ENCODE measurements around the gene PTPN11.

The PTPN11 gene

GRCh38 chr12:112543751-112544150 is 125.0 kb downstream of the PTPN11 start:
- CTCF ChIA-PET = no interaction called here
- Mint-ChIP-seq H3K27ac (no peak overlapping the region), H3K27me3 (peaks cover 28% of the 10 kb centered on the region), H3K4me3 (no peak overlapping the region), H3K36me3 (no peaks in the 10 kb centered on the region), H3K4me1 (no peaks in the 10 kb centered on the region), H3K9me3 (no peaks in the 10 kb centered on the region)
- DNase-seq = no peak

DNA sequence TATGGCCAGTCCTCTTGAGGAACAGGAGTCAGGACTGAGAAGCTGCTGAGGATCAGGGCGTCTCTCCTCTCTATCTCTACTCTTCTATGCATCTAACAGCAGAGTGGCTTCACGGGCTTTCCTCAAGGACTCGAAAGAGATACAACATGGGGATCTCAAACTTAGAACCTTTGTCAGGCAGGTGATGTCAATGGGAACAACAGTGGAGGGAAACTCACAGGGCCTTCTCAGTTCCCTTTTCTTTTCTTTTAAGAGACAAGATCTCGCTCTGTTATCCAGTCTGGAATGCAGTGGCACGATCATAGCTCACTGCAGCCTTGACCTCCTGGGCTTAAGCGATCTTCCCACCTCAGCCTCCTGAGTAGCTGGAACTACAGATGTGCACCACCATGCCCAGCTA is 127.6 kb downstream of the PTPN11 start:
- H3K36me3 Mint-ChIP-seq = no peaks in the 10 kb centered on the region
- H3K9me3 Mint-ChIP-seq = no peaks in the 10 kb centered on the region
- CTCF ChIA-PET = no interaction called here
- H3K4me3 Mint-ChIP-seq = no peak overlapping the region
- peaks cover 18% of the 10 kb centered on the region for H3K27me3 Mint-ChIP-seq
- H3K27ac Mint-ChIP-seq = no peak overlapping the region
- no peaks in the 10 kb centered on the region for H3K4me1 Mint-ChIP-seq
- no peak for DNase-seq

DNA sequence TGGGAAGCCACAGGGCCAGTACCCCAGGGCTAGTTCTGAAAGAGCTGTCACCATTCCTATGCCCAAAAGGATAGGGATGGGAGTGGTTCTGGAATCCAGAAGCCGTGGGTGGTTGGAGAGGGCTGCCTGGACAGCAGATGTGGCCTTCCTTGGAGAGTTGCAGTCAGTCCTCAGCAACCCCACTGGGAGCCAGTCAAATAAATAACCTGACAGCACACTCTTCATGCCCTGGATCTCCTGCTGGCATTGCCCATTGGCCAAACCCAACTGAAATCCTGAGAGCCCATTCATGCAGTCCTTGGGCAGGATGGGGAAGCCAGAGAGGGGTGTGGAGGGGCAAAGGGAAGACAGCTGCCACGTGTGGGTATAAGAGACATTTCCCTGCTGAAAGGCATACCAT is 128.2 kb downstream of the PTPN11 start:
- Mint-ChIP-seq H3K27me3 (peaks cover 21% of the 10 kb centered on the region), H3K27ac (no peak overlapping the region), H3K9me3 (no peaks in the 10 kb centered on the region), H3K36me3 (no peaks in the 10 kb centered on the region), H3K4me1 (no peaks in the 10 kb centered on the region), H3K4me3 (no peak overlapping the region)
- no peak for DNase-seq
- CTCF ChIA-PET = no interaction called here

DNA sequence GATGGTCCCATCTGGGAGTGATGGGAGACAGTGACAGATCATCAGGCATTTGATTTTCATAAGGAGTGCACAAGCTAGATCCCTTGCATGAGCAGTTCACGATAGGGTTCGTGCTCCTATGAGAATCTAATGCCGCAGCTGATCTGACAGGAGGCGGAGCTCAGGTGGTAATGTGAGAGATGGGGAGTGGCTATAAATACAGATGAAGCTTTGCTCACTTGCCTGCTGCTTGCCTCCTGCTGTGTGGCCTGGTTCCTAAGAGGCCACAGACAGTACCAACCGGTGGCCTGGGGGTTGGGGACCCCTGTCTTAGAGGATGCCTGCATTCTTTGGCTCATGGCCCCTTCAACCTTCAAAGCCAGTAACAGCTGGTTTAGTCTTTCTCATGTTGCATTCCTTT is 130.3 kb downstream of the PTPN11 start:
- H3K36me3 Mint-ChIP-seq = no peaks in the 10 kb centered on the region
- H3K9me3 Mint-ChIP-seq = no peaks in the 10 kb centered on the region
- no peak overlapping the region for H3K27ac Mint-ChIP-seq
- CTCF ChIA-PET = no interaction called here
- no peak for DNase-seq
- no peaks in the 10 kb centered on the region for H3K4me1 Mint-ChIP-seq
- H3K27me3 Mint-ChIP-seq = peaks cover 17% of the 10 kb centered on the region
- no peak overlapping the region for H3K4me3 Mint-ChIP-seq

GRCh38 chr12:112551681-112552080 is 132.9 kb downstream of the PTPN11 start:
- DNase-seq = no peak
- Mint-ChIP-seq H3K4me3 (no peak overlapping the region), H3K36me3 (no peaks in the 10 kb centered on the region), H3K4me1 (no peaks in the 10 kb centered on the region), H3K27me3 (peaks cover 15% of the 10 kb centered on the region), H3K27ac (no peak overlapping the region), H3K9me3 (no peaks in the 10 kb centered on the region)
- CTCF ChIA-PET = no interaction called here

GRCh38 chr12:112555621-112556233 is 137.0 kb downstream of the PTPN11 start:
- Mint-ChIP-seq H3K36me3 (no peaks in the 10 kb centered on the region), H3K4me1 (no peaks in the 10 kb centered on the region), H3K4me3 (no peak overlapping the region), H3K27ac (no peak overlapping the region), H3K9me3 (no peaks in the 10 kb centered on the region), H3K27me3 (peaks cover 4% of the 10 kb centered on the region)
- CTCF ChIA-PET = no interaction called here
- DNase-seq = no peak

DNA sequence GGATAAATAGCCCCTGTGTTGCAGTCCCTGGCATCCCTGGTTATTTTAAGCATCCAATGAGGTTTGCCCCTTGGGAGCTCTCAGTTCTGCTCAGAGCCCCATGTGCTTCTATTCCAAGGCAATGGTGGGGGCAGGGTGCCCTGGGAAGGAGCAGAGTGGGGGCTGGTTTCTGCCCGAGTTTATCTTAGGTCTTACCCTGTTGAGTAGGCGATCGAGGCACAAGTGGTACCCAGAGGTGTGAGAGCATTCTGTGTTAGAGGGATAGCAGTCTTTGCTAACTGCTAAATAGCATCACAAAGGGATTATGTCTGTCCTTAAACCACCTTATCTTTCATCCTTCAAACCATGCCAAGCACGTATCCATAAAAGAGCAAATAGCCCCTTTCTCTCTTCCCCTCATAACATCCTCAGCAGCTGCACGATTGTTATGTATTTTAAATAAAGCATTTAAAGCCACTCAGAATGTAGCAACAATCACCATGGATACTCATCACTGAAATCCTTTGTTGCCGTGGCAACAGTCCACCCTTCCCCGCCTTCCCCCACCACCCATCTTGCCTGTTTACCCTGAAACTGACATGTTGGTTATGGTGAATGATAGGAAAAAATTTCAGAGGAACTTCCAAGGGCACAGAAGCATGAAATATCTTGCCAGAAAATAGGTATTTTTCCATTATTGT is 139.3 kb downstream of the PTPN11 start:
- CTCF ChIA-PET = interaction anchor here (0.6 kb wide), 1 partner anchor 1034 kb away, joined by 3 read pairs; no protein-coding TSS in a partner anchor
- no peak for DNase-seq
- Mint-ChIP-seq H3K36me3 (no peaks in the 10 kb centered on the region), H3K4me1 (no peaks in the 10 kb centered on the region), H3K9me3 (no peaks in the 10 kb centered on the region), H3K27me3 (no peaks in the 10 kb centered on the region), H3K27ac (no peak overlapping the region), H3K4me3 (no peak overlapping the region)
